ENCODE results near the gene DEFB114.

The DEFB114 gene

GRCh38 chr6:49935387-49935786 is 28.6 kb downstream of the DEFB114 start:
- Histone ChIP-seq H3K4me3 (replicated peaks; ENCODE audit: insufficient read depth, low read length) (no peak overlapping the region), H3K27me3 (ENCODE audit: insufficient read depth, poor library complexity, severe bottlenecking) (no peaks in the 10 kb centered on the region), H3K27ac (replicated peaks) (no peak overlapping the region)
- no peak for DNase-seq (ENCODE audit: low read depth in 1 of 2, low spot score in 1 of 2)
- TF ChIP-seq SPI1 (IDR thresholded peaks at IDR 0.05; ENCODE audit: borderline replicate concordance, low read depth) (no peak), POLR2AphosphoS5 (IDR thresholded peaks at IDR 0.05; ENCODE audit: low read depth) (no peak), GABPA (IDR thresholded peaks at IDR 0.05; ENCODE audit: low read depth) (no peak), REST (IDR thresholded peaks at IDR 0.05; ENCODE audit: insufficient replicate concordance, low read depth) (no peak), CTCF (IDR thresholded peaks at IDR 0.05; ENCODE audit: insufficient read depth, low read length) (no peak)

- no peaks in the 10 kb centered on the region for H3K27me3 ChIP-seq (ENCODE audit: insufficient read depth, poor library complexity, severe bottlenecking)
- no peak overlapping the region for H3K4me3 ChIP-seq (replicated peaks; ENCODE audit: insufficient read depth, low read length)
- TF ChIP-seq POLR2AphosphoS5 (IDR thresholded peaks at IDR 0.05; ENCODE audit: low read depth), result no peak
- TF ChIP-seq GABPA (IDR thresholded peaks at IDR 0.05; ENCODE audit: low read depth), result no peak
- no peak for TF ChIP-seq SPI1 (IDR thresholded peaks at IDR 0.05; ENCODE audit: borderline replicate concordance, low read depth)
- no peak for TF ChIP-seq CTCF (IDR thresholded peaks at IDR 0.05; ENCODE audit: insufficient read depth, low read length)
- TF ChIP-seq REST (IDR thresholded peaks at IDR 0.05; ENCODE audit: insufficient replicate concordance, low read depth), result no peak
- DNase-seq (ENCODE audit: low read depth in 1 of 2, low spot score in 1 of 2), result no peak
- no peak overlapping the region for H3K27ac ChIP-seq (replicated peaks)
These were observed 29.2 kb downstream of the DEFB114 start for GRCh38 chr6:49934770-49935169.

GRCh38 chr6:49933526-49933925 is 30.4 kb downstream of the DEFB114 start:
- no peak for DNase-seq (ENCODE audit: low read depth in 1 of 2, low spot score in 1 of 2)
- Histone ChIP-seq H3K4me3 (replicated peaks; ENCODE audit: insufficient read depth, low read length) (no peak overlapping the region), H3K27me3 (ENCODE audit: insufficient read depth, poor library complexity, severe bottlenecking) (no peaks in the 10 kb centered on the region)

More at GRCh38 chr6:49933526-49933925, 30.4 kb downstream of the DEFB114 start:
- TF ChIP-seq SPI1 (IDR thresholded peaks at IDR 0.05; ENCODE audit: borderline replicate concordance, low read depth) (no peak), GABPA (IDR thresholded peaks at IDR 0.05; ENCODE audit: low read depth) (no peak), CTCF (IDR thresholded peaks at IDR 0.05; ENCODE audit: insufficient read depth, low read length) (no peak), REST (IDR thresholded peaks at IDR 0.05; ENCODE audit: insufficient replicate concordance, low read depth) (no peak), POLR2AphosphoS5 (IDR thresholded peaks at IDR 0.05; ENCODE audit: low read depth) (no peak)
- no peak overlapping the region for H3K27ac ChIP-seq (replicated peaks)

Data from HL-60 (cell line).